ENCODE measurements around the gene GALE.

DNA sequence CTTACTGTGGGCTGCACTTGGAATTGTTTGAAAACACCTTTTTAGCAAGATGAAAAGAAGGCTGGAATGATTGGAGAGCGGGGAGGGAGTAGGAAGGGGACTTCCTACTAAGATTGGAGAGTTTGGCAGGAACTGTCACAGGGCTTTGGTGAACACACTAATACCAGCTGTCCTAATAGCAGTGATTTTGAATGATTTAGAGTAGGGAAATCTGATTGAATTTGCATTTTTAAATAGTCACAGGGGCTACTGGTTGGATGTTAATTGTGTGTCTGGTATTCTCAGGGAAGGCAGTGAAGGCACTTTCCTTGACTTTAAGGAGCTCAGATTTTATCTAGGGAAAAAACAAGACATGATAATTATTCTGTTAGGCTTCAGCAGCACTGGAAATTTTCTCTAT, 27.2 kb upstream of the GALE start:
- TF ChIP-seq, protein P1, sequence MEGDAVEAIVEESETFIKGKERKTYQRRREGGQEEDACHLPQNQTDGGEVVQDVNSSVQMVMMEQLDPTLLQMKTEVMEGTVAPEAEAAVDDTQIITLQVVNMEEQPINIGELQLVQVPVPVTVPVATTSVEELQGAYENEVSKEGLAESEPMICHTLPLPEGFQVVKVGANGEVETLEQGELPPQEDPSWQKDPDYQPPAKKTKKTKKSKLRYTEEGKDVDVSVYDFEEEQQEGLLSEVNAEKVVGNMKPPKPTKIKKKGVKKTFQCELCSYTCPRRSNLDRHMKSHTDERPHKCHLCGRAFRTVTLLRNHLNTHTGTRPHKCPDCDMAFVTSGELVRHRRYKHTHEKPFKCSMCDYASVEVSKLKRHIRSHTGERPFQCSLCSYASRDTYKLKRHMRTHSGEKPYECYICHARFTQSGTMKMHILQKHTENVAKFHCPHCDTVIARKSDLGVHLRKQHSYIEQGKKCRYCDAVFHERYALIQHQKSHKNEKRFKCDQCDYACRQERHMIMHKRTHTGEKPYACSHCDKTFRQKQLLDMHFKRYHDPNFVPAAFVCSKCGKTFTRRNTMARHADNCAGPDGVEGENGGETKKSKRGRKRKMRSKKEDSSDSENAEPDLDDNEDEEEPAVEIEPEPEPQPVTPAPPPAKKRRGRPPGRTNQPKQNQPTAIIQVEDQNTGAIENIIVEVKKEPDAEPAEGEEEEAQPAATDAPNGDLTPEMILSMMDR (IDR thresholded peaks at IDR 0.05) = no peak
- TF ChIP-seq EZH2 (IDR thresholded peaks at IDR 0.05; ENCODE audit: borderline replicate concordance, insufficient read depth, low read depth, low read length, poor library complexity, severe bottlenecking) = no peak
